HUES6 (cell line): Measurements from ENCODE around the gene KRTAP17-1.

Experiments used
- H3K27ac ChIP-seq: 2 replicates; pipeline ENCODE4 v1.7.0; 2013; ENCODE audit warnings: low read depth, mild to moderate bottlenecking, low read length, inconsistent platforms
- H3K27me3 ChIP-seq: 2 replicates; pipeline ENCODE4 v1.6.1; 2013; ENCODE audit warnings: low read length; ENCODE audit not compliant: control insufficient read depth, insufficient read depth
- H3K36me3 ChIP-seq: 2 replicates; pipeline ENCODE4 v1.6.1; 2013; ENCODE audit warnings: low read length; ENCODE audit not compliant: control insufficient read depth, insufficient read depth
- H3K4me1 ChIP-seq: 2 replicates; pipeline ENCODE4 v1.6.1; 2013; ENCODE audit warnings: low read length; ENCODE audit not compliant: control insufficient read depth, insufficient read depth
- H3K4me3 ChIP-seq: 2 replicates; pipeline ENCODE4 v1.5.1; 2013; ENCODE audit warnings: low read depth, low read length
- H3K9ac ChIP-seq: one replicate; pipeline ENCODE4 v1.6.1; 2013; ENCODE audit warnings: mild to moderate bottlenecking, low read length
- H3K9me3 ChIP-seq: 2 replicates; pipeline ENCODE4 v1.6.1; 2013; ENCODE audit warnings: low read depth, low read length; ENCODE audit not compliant: control insufficient read depth, insufficient read depth

The KRTAP17-1 gene

GRCh38 chr17:41267711-41268110 is 47.8 kb downstream of the KRTAP17-1 start:
- Histone ChIP-seq H3K27me3 (peaks cover 19% of the 10 kb centered on the region; the same call in 1 of the 2 replicates), H3K36me3 (no peaks in the 10 kb centered on the region), H3K9me3 (no peaks in the 10 kb centered on the region), H3K9ac (no peak overlapping the region), H3K4me1 (no peaks in the 10 kb centered on the region), H3K4me3 (no peak overlapping the region), H3K27ac (no peak overlapping the region)

- Histone ChIP-seq H3K4me1 (no peaks in the 10 kb centered on the region), H3K9ac (no peak within 1 kb of the TSS), H3K36me3 (no peaks in the 10 kb centered on the region), H3K27me3 (peaks cover 23% of the 10 kb centered on the region; the same call in 1 of the 2 replicates), H3K27ac (no peak within 1 kb of the TSS), H3K9me3 (no peaks in the 10 kb centered on the region), H3K4me3 (no peak within 1 kb of the TSS)
Measured at GRCh38 chr17:41265078-41265477, 50.4 kb downstream of the KRTAP17-1 start, which contains the start of gene KRTAP9-6. Gene KRTAP9-6, plus strand, starts transcription at chr17:41265378. Its CDS starts 0 bp downstream, at chr17:41265378.
